ENCODE data around the gene SLC44A5.
"Not testable (repeated sequence)": the region's sequence is repeated elsewhere in the genome, so short reads cannot be mapped to it uniquely, and the experiment has no call there.

SLC44A5 gene

GRCh38 chr1:75203415-75204277 lies 407.3 kb downstream of the SLC44A5 start:
- intact Hi-C loops (cut with micrococcal nuclease) = no loop called here
- H3K27me3 Mint-ChIP-seq = peaks cover 3% of the 10 kb centered on the region

GRCh38 chr1:75202751-75203150 lies 408.2 kb downstream of the SLC44A5 start:
- no peak overlapping the region for H3K4me3 Mint-ChIP-seq
- intact Hi-C loops (cut with micrococcal nuclease) = no loop called here
- H3K9me3 Mint-ChIP-seq = no peaks in the 10 kb centered on the region
- no peaks in the 10 kb centered on the region for H3K36me3 Mint-ChIP-seq (ENCODE audit: low read depth)
- no peaks in the 10 kb centered on the region for H3K27me3 Mint-ChIP-seq
- no peaks in the 10 kb centered on the region for H3K4me1 Mint-ChIP-seq (ENCODE audit: low read depth)
- no peak overlapping the region for H3K27ac Mint-ChIP-seq

More at GRCh38 chr1:75203415-75204277, 407.3 kb downstream of the SLC44A5 start:
- H3K27ac Mint-ChIP-seq = no peak overlapping the region
- no peak overlapping the region for H3K4me3 Mint-ChIP-seq
- no peaks in the 10 kb centered on the region for H3K36me3 Mint-ChIP-seq (ENCODE audit: low read depth)
- H3K9me3 Mint-ChIP-seq = no peaks in the 10 kb centered on the region
- H3K4me1 Mint-ChIP-seq (ENCODE audit: low read depth) = no peaks in the 10 kb centered on the region

GRCh38 chr1:75198761-75199160 lies 412.2 kb downstream of the SLC44A5 start:
- H3K36me3 Mint-ChIP-seq (ENCODE audit: low read depth) = no peaks in the 10 kb centered on the region
- H3K27ac Mint-ChIP-seq = no peak overlapping the region
- intact Hi-C loops (cut with micrococcal nuclease) = no loop called here
- H3K9me3 Mint-ChIP-seq = no peaks in the 10 kb centered on the region
- H3K4me1 Mint-ChIP-seq (ENCODE audit: low read depth) = no peaks in the 10 kb centered on the region
- H3K27me3 Mint-ChIP-seq = peaks cover 3% of the 10 kb centered on the region
- H3K4me3 Mint-ChIP-seq = no peak overlapping the region

- Mint-ChIP-seq H3K36me3 (ENCODE audit: low read depth) (no peaks in the 10 kb centered on the region), H3K27ac (no peak overlapping the region), H3K9me3 (no peaks in the 10 kb centered on the region), H3K4me1 (ENCODE audit: low read depth) (no peaks in the 10 kb centered on the region), H3K27me3 (peaks cover 3% of the 10 kb centered on the region), H3K4me3 (no peak overlapping the region)
- intact Hi-C loops (cut with micrococcal nuclease) = no loop called here
Observed at GRCh38 chr1:75198163-75198562, 412.8 kb downstream of the SLC44A5 start.

GRCh38 chr1:75188892-75189291 lies 422.0 kb downstream of the SLC44A5 start:
- H3K27me3 Mint-ChIP-seq = no peaks in the 10 kb centered on the region
- H3K4me3 Mint-ChIP-seq = no peak overlapping the region
- intact Hi-C loops (cut with micrococcal nuclease) = no loop called here
- H3K27ac Mint-ChIP-seq = no peak overlapping the region
- no peaks in the 10 kb centered on the region for H3K36me3 Mint-ChIP-seq (ENCODE audit: low read depth)
- no peaks in the 10 kb centered on the region for H3K9me3 Mint-ChIP-seq
- H3K4me1 Mint-ChIP-seq (ENCODE audit: low read depth) = no peaks in the 10 kb centered on the region

GRCh38 chr1:75181214-75181955 lies 429.5 kb downstream of the SLC44A5 start:
- intact Hi-C loops (cut with micrococcal nuclease); H3K4me1 Mint-ChIP-seq (ENCODE audit: low read depth); H3K4me3 Mint-ChIP-seq; H3K27ac Mint-ChIP-seq; H3K27me3 Mint-ChIP-seq; H3K36me3 Mint-ChIP-seq (ENCODE audit: low read depth): not testable (repeated sequence)
- H3K9me3 Mint-ChIP-seq = peaks cover 39% of the 10 kb centered on the region

- H3K9me3 Mint-ChIP-seq = peaks cover 10% of the 10 kb centered on the region
- intact Hi-C loops (cut with micrococcal nuclease) = no loop called here
Observed at GRCh38 chr1:75174031-75174760, 436.7 kb downstream of the SLC44A5 start.

GRCh38 chr1:75172556-75172955 lies 438.4 kb downstream of the SLC44A5 start:
- Mint-ChIP-seq H3K36me3 (ENCODE audit: low read depth) (no peaks in the 10 kb centered on the region), H3K4me1 (ENCODE audit: low read depth) (no peaks in the 10 kb centered on the region), H3K9me3 (no peaks in the 10 kb centered on the region), H3K27me3 (no peaks in the 10 kb centered on the region), H3K4me3 (no peak overlapping the region), H3K27ac (no peak overlapping the region)
- intact Hi-C loops (cut with micrococcal nuclease) = no loop called here

More at GRCh38 chr1:75174031-75174760, 436.7 kb downstream of the SLC44A5 start:
- no peaks in the 10 kb centered on the region for H3K4me1 Mint-ChIP-seq (ENCODE audit: low read depth)
- H3K4me3 Mint-ChIP-seq = no peak overlapping the region
- H3K27me3 Mint-ChIP-seq = no peaks in the 10 kb centered on the region
- H3K36me3 Mint-ChIP-seq (ENCODE audit: low read depth) = no peaks in the 10 kb centered on the region
- H3K27ac Mint-ChIP-seq = no peak overlapping the region

- Mint-ChIP-seq H3K27ac (no peak overlapping the region), H3K27me3 (no peaks in the 10 kb centered on the region), H3K9me3 (no peaks in the 10 kb centered on the region), H3K4me1 (ENCODE audit: low read depth) (no peaks in the 10 kb centered on the region), H3K36me3 (ENCODE audit: low read depth) (no peaks in the 10 kb centered on the region), H3K4me3 (no peak overlapping the region)
- intact Hi-C loops (cut with micrococcal nuclease) = no loop called here
Observed at GRCh38 chr1:75171876-75172275, 439.0 kb downstream of the SLC44A5 start.

- H3K4me3 Mint-ChIP-seq = no peak overlapping the region
- intact Hi-C loops (cut with micrococcal nuclease) = no loop called here
Observed at GRCh38 chr1:75170981-75171380, 439.9 kb downstream of the SLC44A5 start.

GRCh38 chr1:75170011-75170410 lies 440.9 kb downstream of the SLC44A5 start:
- intact Hi-C loops (cut with micrococcal nuclease) = no loop called here
- H3K9me3 Mint-ChIP-seq = no peaks in the 10 kb centered on the region
- H3K4me1 Mint-ChIP-seq (ENCODE audit: low read depth) = no peaks in the 10 kb centered on the region
- H3K27me3 Mint-ChIP-seq = no peaks in the 10 kb centered on the region
- no peak overlapping the region for H3K27ac Mint-ChIP-seq
- H3K4me3 Mint-ChIP-seq = no peak overlapping the region
- H3K36me3 Mint-ChIP-seq (ENCODE audit: low read depth) = no peaks in the 10 kb centered on the region

More at GRCh38 chr1:75170981-75171380, 439.9 kb downstream of the SLC44A5 start:
- Mint-ChIP-seq H3K36me3 (ENCODE audit: low read depth) (no peaks in the 10 kb centered on the region), H3K27me3 (no peaks in the 10 kb centered on the region), H3K27ac (no peak overlapping the region), H3K4me1 (ENCODE audit: low read depth) (no peaks in the 10 kb centered on the region), H3K9me3 (no peaks in the 10 kb centered on the region)

- intact Hi-C loops (cut with micrococcal nuclease) = no loop called here
- no peaks in the 10 kb centered on the region for H3K27me3 Mint-ChIP-seq
- no peaks in the 10 kb centered on the region for H3K9me3 Mint-ChIP-seq
- no peak overlapping the region for H3K27ac Mint-ChIP-seq
- no peaks in the 10 kb centered on the region for H3K4me1 Mint-ChIP-seq (ENCODE audit: low read depth)
- no peak overlapping the region for H3K4me3 Mint-ChIP-seq
- no peaks in the 10 kb centered on the region for H3K36me3 Mint-ChIP-seq (ENCODE audit: low read depth)
Observed at GRCh38 chr1:75166821-75167220, 444.1 kb downstream of the SLC44A5 start.

GRCh38 chr1:75165264-75165663 lies 445.6 kb downstream of the SLC44A5 start:
- H3K9me3 Mint-ChIP-seq = no peaks in the 10 kb centered on the region

GRCh38 chr1:75159154-75159553 lies 451.8 kb downstream of the SLC44A5 start:
- Mint-ChIP-seq H3K4me3 (no peak overlapping the region), H3K27ac (no peak overlapping the region), H3K4me1 (ENCODE audit: low read depth) (no peaks in the 10 kb centered on the region), H3K36me3 (ENCODE audit: low read depth) (no peaks in the 10 kb centered on the region), H3K27me3 (no peaks in the 10 kb centered on the region), H3K9me3 (no peaks in the 10 kb centered on the region)
- intact Hi-C loops (cut with micrococcal nuclease) = no loop called here

More at GRCh38 chr1:75165264-75165663, 445.6 kb downstream of the SLC44A5 start:
- H3K27ac Mint-ChIP-seq = no peak overlapping the region
- intact Hi-C loops (cut with micrococcal nuclease) = no loop called here
- H3K36me3 Mint-ChIP-seq (ENCODE audit: low read depth) = no peaks in the 10 kb centered on the region
- H3K4me3 Mint-ChIP-seq = no peak overlapping the region
- no peaks in the 10 kb centered on the region for H3K27me3 Mint-ChIP-seq
- no peaks in the 10 kb centered on the region for H3K4me1 Mint-ChIP-seq (ENCODE audit: low read depth)

Measured in dendritic cell treated with granulocyte-macrophage colony-stimulating factor and Interleukin-4, amounts not matched to agents 40 ng/mL and 50 ng/mL, for 4 days (primary cell).